ENCODE data around the gene CSK.
A peak's percentile ranks its signal among the peaks of the same experiment; 100 is the strongest.

Gene CSK

DNA sequence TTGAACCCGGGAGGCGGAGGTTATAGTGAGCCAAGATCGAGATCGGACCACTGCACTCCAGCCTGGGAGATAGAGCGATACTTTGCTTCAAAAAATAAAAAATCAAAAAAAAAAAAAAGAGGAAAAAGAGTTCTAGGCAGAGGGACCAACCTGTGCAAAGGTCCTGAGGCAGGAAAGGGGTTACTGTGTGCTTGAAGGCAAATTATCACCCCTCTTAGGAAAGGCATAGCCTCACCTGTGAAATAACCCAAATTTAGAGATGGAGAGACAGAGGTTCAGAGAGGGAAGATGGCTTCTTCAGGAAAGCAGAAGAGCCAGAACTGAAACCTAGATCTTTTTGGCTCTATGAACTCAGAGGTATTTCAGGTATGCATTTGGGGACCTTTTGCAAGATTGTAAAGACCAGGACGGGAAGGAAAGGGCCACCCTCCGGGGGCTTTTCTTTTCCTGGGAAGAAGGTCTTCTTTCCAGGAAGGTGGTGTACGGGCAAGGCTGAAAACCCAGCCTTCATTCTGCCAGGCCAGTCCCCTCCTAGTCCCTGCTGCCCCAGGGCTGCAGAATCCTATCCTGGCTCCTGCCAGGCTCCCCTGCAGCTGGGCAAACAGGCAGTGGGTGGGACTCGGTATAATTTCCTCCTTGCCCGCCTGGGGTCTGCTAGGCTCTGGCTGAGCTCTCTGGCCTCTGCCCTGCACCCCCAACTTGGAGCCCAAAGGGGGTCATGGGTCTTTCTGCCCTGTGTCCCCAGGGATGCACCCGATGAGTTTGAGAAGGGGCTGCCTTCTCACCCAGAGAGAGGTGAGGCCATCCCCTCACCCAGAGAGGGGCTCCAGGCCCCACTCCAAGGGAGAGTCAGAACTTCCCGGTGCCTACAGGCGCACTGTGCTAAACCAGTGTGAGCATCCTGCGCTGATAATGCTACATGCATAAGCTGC lies 14.4 kb upstream of the CSK start:
- no peak overlapping the region for H2AFZ ChIP-seq (ENCODE audit: low read length)
- H3K4me1 ChIP-seq (ENCODE audit: insufficient read depth, low read length, poor library complexity, severe bottlenecking), result no peaks in the 10 kb centered on the region
- no peaks in the 10 kb centered on the region for H3K79me2 ChIP-seq (ENCODE audit: insufficient read depth, low read length)
- no peak overlapping the region for H3K4me3 ChIP-seq (ENCODE audit: low read length, poor library complexity, severe bottlenecking)
- H3K36me3 ChIP-seq (ENCODE audit: insufficient read depth, low read length), result no peaks in the 10 kb centered on the region
- no peaks in the 10 kb centered on the region for H4K20me1 ChIP-seq (ENCODE audit: insufficient read depth, low read length, poor library complexity, severe bottlenecking)
- H3K27me3 ChIP-seq (ENCODE audit: insufficient read depth, low read length, poor library complexity, severe bottlenecking), result no peaks in the 10 kb centered on the region
- H3F3A ChIP-seq (ENCODE audit: low read depth), result no peaks in the 10 kb centered on the region
- no peak overlapping the region for H3K4me2 ChIP-seq (ENCODE audit: low read depth, low read length, poor library complexity, severe bottlenecking)
- TF ChIP-seq, protein P1, sequence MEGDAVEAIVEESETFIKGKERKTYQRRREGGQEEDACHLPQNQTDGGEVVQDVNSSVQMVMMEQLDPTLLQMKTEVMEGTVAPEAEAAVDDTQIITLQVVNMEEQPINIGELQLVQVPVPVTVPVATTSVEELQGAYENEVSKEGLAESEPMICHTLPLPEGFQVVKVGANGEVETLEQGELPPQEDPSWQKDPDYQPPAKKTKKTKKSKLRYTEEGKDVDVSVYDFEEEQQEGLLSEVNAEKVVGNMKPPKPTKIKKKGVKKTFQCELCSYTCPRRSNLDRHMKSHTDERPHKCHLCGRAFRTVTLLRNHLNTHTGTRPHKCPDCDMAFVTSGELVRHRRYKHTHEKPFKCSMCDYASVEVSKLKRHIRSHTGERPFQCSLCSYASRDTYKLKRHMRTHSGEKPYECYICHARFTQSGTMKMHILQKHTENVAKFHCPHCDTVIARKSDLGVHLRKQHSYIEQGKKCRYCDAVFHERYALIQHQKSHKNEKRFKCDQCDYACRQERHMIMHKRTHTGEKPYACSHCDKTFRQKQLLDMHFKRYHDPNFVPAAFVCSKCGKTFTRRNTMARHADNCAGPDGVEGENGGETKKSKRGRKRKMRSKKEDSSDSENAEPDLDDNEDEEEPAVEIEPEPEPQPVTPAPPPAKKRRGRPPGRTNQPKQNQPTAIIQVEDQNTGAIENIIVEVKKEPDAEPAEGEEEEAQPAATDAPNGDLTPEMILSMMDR (conservative IDR thresholded peaks at IDR 0.05; ENCODE audit: low read length), result no peak
- TF ChIP-seq EZH2phosphoT487 (IDR thresholded peaks at IDR 0.05; ENCODE audit: borderline replicate concordance), result no peak
- H3K9me2 ChIP-seq (replicated peaks; ENCODE audit: low read depth, low read length), result no peaks in the 10 kb centered on the region
- no peak overlapping the region for H3K9ac ChIP-seq (ENCODE audit: low read depth, low read length, poor library complexity, severe bottlenecking)
- H3K9me3 ChIP-seq (ENCODE audit: insufficient read depth, low read depth, low read length), result no peaks in the 10 kb centered on the region

DNA sequence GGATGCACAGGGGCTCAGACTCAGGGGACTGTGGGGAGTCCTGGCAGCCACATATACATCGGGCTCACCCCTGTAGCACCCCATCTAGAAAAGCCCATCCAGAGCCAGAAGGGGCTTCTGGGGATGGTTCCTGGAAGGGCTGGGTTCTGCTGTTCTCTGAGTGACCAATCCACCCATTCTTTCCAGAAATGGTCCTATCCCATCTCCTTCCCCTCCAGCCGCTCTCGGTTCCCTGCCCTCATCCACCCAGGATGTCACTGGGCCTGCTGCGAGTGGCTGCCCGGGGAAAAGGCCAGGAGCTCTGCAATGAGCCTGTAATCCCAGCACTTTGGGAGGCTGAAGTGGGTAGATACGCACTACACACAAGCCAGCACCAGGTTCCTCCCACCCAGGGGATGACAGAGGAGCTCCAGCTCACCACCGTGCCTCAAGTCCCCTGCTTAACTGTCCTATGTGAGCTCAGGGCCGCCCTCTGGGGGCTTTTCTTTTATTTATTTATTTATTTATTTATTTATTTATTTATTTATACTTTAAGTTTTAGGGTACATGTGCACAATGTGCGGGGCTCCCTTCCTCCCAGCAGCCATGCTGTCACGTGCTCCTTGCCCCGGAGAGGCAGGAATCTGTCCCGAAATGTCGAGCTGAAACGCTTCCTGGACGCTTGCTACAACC lies 13.6 kb upstream of the CSK start:
- H3K9ac ChIP-seq (ENCODE audit: low read depth, low read length, poor library complexity, severe bottlenecking), result no peak overlapping the region
- H3K9me3 ChIP-seq (ENCODE audit: insufficient read depth, low read depth, low read length), result no peaks in the 10 kb centered on the region
- H3K27me3 ChIP-seq (ENCODE audit: insufficient read depth, low read length, poor library complexity, severe bottlenecking), result no peaks in the 10 kb centered on the region
- H3K4me2 ChIP-seq (ENCODE audit: low read depth, low read length, poor library complexity, severe bottlenecking), result peak overlapping the region; percentile 60
- H3K4me1 ChIP-seq (ENCODE audit: insufficient read depth, low read length, poor library complexity, severe bottlenecking), result no peaks in the 10 kb centered on the region
- no peaks in the 10 kb centered on the region for H3K9me2 ChIP-seq (replicated peaks; ENCODE audit: low read depth, low read length)
- H4K20me1 ChIP-seq (ENCODE audit: insufficient read depth, low read length, poor library complexity, severe bottlenecking), result no peaks in the 10 kb centered on the region
- no peaks in the 10 kb centered on the region for H3K79me2 ChIP-seq (ENCODE audit: insufficient read depth, low read length)
- H3F3A ChIP-seq (ENCODE audit: low read depth), result no peaks in the 10 kb centered on the region
- H3K4me3 ChIP-seq (ENCODE audit: low read length, poor library complexity, severe bottlenecking), result peak overlapping the region; percentile 48
- TF ChIP-seq EZH2phosphoT487 (IDR thresholded peaks at IDR 0.05; ENCODE audit: borderline replicate concordance), result no peak
- TF ChIP-seq, protein P1 (conservative IDR thresholded peaks at IDR 0.05; ENCODE audit: low read length), result no peak
- H3K36me3 ChIP-seq (ENCODE audit: insufficient read depth, low read length), result no peaks in the 10 kb centered on the region
- H2AFZ ChIP-seq (ENCODE audit: low read length), result peak overlapping the region; percentile 76; the same call in 1 of the 2 replicates

DNA sequence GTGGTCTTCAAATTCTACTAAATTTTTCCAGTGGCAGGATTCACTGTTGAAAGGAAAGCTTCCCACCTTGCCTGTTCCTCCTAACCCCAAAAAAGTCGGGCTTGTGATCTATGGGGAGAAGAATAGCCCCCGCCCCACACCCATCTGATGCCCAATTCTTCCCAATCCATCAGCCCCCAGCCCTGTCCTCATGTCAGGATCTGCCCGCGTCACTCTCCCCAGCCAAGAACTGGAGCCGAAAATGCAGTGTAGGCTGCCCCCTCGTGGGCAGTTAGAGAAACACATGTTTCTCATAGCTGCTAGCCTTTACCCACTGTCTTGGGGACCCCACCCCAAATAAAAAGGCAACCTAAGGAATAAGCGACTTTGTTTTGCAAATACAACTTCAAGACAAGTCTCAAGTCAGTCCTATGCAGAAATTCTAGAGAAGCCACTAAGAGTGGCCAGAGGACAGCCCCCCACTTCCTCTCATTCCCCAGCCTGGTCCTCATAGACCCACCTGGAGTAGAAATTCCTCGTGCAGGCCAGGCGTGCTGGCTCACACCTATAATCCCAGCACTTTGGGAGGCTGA lies 13.0 kb upstream of the CSK start:
- H4K20me1 ChIP-seq (ENCODE audit: insufficient read depth, low read length, poor library complexity, severe bottlenecking), result no peaks in the 10 kb centered on the region
- H3K79me2 ChIP-seq (ENCODE audit: insufficient read depth, low read length), result no peaks in the 10 kb centered on the region
- H3K9ac ChIP-seq (ENCODE audit: low read depth, low read length, poor library complexity, severe bottlenecking), result no peak overlapping the region
- H3K9me2 ChIP-seq (replicated peaks; ENCODE audit: low read depth, low read length), result no peaks in the 10 kb centered on the region
- H3F3A ChIP-seq (ENCODE audit: low read depth), result no peaks in the 10 kb centered on the region
- no peak for TF ChIP-seq EZH2phosphoT487 (IDR thresholded peaks at IDR 0.05; ENCODE audit: borderline replicate concordance)
- TF ChIP-seq, protein P1 (conservative IDR thresholded peaks at IDR 0.05; ENCODE audit: low read length), result peak; percentile 89
- peak overlapping the region; percentile 76; the same call in 1 of the 2 replicates for H2AFZ ChIP-seq (ENCODE audit: low read length)
- no peaks in the 10 kb centered on the region for H3K4me1 ChIP-seq (ENCODE audit: insufficient read depth, low read length, poor library complexity, severe bottlenecking)
- H3K4me3 ChIP-seq (ENCODE audit: low read length, poor library complexity, severe bottlenecking), result peak overlapping the region; percentile 48
- H3K27me3 ChIP-seq (ENCODE audit: insufficient read depth, low read length, poor library complexity, severe bottlenecking), result no peaks in the 10 kb centered on the region
- peak overlapping the region; percentile 60 for H3K4me2 ChIP-seq (ENCODE audit: low read depth, low read length, poor library complexity, severe bottlenecking)
- H3K36me3 ChIP-seq (ENCODE audit: insufficient read depth, low read length), result no peaks in the 10 kb centered on the region
- no peaks in the 10 kb centered on the region for H3K9me3 ChIP-seq (ENCODE audit: insufficient read depth, low read depth, low read length)
